Neutrophil (primary cell): ENCODE data around the gene S100A10.

Experiments used
- H3K27ac ChIP-seq: fragments of 200-600 bp; sonication (generic); 2 replicates; pipeline ENCODE4 v1.5.1; 2016; ENCODE audit warnings: mild to moderate bottlenecking, moderate library complexity
- H3K27me3 ChIP-seq: fragments of 200-600 bp; sonication (generic); 2 replicates; pipeline ENCODE4 v1.6.0; 2016; ENCODE audit warnings: mild to moderate bottlenecking
- H3K36me3 ChIP-seq: fragments of 200-600 bp; sonication (generic); 2 replicates; pipeline ENCODE4 v1.5.1; 2017
- H3K4me1 ChIP-seq, 2 experiments: fragments of 200-600 bp in 1 of 2; sonication (generic) in 1 of 2; 1 replicate in 1 of 2; 2 replicates in 1 of 2; pipeline versions ENCODE4 v1.5.1 to v1.6.1; 2013 to 2016; ENCODE audit warnings: low read depth in 1 of 2, low read length in 1 of 2, mild to moderate bottlenecking in 1 of 2, moderate library complexity in 1 of 2; ENCODE audit not compliant: control insufficient read depth in 1 of 2, insufficient read depth in 1 of 2
- H3K4me3 ChIP-seq, 2 experiments: fragments of 200-600 bp in 1 of 2; sonication (generic) in 1 of 2; 1 replicate in 1 of 2; 2 replicates in 1 of 2; pipeline ENCODE4 v1.5.1; 2013 to 2016; ENCODE audit warnings: low read depth in 1 of 2, low read length in 1 of 2, mild to moderate bottlenecking in 1 of 2, moderate library complexity in 1 of 2
- H3K9me3 ChIP-seq: fragments of 200-600 bp; sonication (generic); 2 replicates; pipeline ENCODE4 v1.5.1; 2016
- TF ChIP-seq, protein P1 (sequence below): fragments of 200-600 bp; sonication (generic); IDR thresholded peaks from 2 replicates; pipeline ENCODE4 v1.5.1; 2016; ENCODE audit warnings: antibody characterized with exemption

The S100A10 gene

DNA sequence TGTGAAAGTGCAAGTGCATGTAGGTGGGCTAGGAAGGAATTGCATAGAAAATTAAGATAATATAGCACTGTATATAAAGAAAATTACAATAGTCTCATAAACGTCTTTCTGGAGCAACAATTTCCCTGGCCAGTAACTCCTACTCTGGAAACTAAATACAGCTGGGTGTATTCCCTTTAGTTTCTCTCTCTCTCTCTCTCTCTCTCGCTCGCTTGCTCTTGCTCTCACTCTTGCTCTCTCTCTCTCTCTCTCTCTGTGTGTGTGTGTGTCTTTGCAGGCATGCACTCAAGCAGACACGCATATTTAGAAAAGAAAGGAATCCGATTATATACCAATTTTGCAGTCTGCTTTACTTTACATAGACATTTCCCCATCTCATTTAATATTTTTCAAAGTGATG lies 14.7 kb downstream of the S100A10 start:
- peaks cover 70% of the 10 kb centered on the region for H3K27me3 ChIP-seq
- H3K4me1 ChIP-seq, result no peaks in the 10 kb centered on the region
- H3K36me3 ChIP-seq, result no peaks in the 10 kb centered on the region
- TF ChIP-seq, protein P1, sequence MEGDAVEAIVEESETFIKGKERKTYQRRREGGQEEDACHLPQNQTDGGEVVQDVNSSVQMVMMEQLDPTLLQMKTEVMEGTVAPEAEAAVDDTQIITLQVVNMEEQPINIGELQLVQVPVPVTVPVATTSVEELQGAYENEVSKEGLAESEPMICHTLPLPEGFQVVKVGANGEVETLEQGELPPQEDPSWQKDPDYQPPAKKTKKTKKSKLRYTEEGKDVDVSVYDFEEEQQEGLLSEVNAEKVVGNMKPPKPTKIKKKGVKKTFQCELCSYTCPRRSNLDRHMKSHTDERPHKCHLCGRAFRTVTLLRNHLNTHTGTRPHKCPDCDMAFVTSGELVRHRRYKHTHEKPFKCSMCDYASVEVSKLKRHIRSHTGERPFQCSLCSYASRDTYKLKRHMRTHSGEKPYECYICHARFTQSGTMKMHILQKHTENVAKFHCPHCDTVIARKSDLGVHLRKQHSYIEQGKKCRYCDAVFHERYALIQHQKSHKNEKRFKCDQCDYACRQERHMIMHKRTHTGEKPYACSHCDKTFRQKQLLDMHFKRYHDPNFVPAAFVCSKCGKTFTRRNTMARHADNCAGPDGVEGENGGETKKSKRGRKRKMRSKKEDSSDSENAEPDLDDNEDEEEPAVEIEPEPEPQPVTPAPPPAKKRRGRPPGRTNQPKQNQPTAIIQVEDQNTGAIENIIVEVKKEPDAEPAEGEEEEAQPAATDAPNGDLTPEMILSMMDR, result no peak
- no peak overlapping the region for H3K27ac ChIP-seq
- H3K4me3 ChIP-seq, result no peak overlapping the region
- H3K9me3 ChIP-seq, result no peaks in the 10 kb centered on the region

DNA sequence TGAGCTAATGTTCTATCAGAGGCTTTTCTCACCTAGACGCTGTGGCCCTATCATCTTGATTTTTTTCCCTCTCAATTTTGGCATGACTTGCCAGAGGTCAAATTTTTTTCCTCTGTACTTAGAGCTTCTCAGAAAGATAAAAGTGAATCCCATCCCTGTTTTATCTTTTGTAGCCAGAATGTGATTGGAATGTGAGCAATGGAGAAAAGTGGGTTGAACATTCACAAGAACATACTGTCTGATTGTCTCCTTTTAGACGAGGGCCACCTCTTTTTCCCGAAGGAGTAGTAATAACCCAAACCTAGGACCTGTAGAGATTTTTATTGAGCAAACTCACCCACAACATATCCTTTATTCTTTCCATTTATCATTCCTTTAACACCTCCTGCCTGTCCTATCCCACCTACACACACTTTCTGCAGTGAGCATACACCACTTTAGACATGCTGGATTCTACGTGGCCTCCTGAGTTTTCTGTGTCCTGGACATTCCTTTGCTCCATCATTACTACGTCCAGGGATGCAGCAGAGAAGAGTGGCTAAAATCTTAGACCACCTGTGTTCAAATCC lies 15.9 kb downstream of the S100A10 start:
- no peak overlapping the region for H3K27ac ChIP-seq
- H3K9me3 ChIP-seq, result no peaks in the 10 kb centered on the region
- TF ChIP-seq, protein P1, result no peak
- H3K27me3 ChIP-seq, result peaks cover 76% of the 10 kb centered on the region
- H3K4me1 ChIP-seq, result no peaks in the 10 kb centered on the region
- no peak overlapping the region for H3K4me3 ChIP-seq
- no peaks in the 10 kb centered on the region for H3K36me3 ChIP-seq

DNA sequence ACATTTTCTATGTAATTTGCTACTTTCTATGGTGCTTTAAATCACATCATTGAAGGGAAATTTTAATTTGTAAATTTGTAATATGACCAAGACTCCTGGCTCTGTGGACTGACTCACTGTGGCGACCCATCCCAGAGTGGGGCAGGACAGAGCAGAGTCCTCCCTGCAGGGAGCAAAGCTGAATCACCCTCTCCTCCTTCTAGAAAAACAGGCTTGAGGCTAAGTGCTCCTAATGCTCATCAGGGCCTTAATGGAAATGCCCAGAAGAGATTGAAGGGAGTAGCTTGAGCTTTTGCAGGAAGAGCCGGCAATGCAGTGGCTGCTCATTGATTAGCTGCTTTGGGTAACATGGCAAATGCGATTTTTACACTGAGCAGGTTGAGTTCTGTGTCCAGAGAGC lies 16.8 kb downstream of the S100A10 start:
- no peak overlapping the region for H3K4me3 ChIP-seq
- no peak overlapping the region for H3K27ac ChIP-seq
- TF ChIP-seq, protein P1, result no peak
- H3K27me3 ChIP-seq, result peaks cover 71% of the 10 kb centered on the region
- H3K9me3 ChIP-seq, result no peaks in the 10 kb centered on the region
- no peaks in the 10 kb centered on the region for H3K4me1 ChIP-seq
- no peaks in the 10 kb centered on the region for H3K36me3 ChIP-seq

DNA sequence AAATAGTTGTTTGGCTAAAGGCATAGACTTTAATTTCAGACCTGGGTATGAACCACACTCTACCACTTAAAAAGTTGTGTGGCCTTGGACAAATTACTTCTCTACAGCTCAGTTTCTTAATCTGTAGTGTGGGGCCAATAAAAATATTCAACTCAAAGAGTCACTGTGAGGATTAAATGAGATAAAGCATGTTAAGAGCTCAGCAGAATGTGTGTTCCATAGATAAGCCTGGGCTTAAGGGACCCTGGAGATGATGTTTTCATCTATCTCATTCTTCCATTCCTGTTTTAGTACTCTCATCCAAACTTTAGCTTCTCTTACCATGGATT lies 17.7 kb downstream of the S100A10 start:
- TF ChIP-seq, protein P1, result no peak
- no peak overlapping the region for H3K27ac ChIP-seq
- peaks cover 65% of the 10 kb centered on the region for H3K27me3 ChIP-seq
- no peaks in the 10 kb centered on the region for H3K4me1 ChIP-seq
- no peaks in the 10 kb centered on the region for H3K9me3 ChIP-seq
- H3K4me3 ChIP-seq, result no peak overlapping the region
- H3K36me3 ChIP-seq, result no peaks in the 10 kb centered on the region

DNA sequence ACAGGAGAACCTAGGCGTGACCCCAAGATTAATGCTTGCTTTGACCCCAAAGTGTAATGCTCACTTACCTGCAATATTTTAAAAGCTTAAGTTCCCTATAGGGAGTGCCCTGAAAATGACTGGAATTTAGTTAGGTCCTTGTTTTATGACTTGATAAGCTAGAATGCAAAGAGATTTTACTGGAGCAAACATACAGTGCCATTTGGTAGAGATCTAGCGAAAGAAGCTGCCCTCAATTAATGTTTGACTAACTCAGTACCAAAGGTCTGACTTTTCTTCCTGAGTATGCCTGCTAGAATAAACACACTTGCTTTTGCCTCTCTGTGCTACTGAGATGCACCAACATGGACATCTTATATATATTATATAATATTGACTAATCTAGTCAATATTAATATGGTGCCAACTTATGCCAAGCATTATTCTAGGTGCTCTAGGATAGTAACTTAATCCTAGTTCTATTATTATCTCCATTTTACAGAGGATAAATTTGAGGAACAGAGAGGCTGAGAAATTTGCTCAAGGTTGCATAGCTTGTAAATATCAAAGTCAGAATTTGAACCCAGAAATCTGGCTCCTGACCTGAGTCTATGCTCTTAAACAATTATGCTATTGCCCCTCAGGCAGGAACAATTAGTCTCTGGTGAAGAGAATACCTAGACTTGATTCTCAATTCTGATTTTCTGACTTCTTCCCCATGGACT lies 18.2 kb downstream of the S100A10 start:
- TF ChIP-seq, protein P1, result no peak
- Histone ChIP-seq H3K4me1 (no peaks in the 10 kb centered on the region), H3K27ac (no peak overlapping the region)

More for the DNA sequence above, 18.2 kb downstream of the S100A10 start:
- Histone ChIP-seq H3K9me3 (no peaks in the 10 kb centered on the region), H3K27me3 (peaks cover 61% of the 10 kb centered on the region), H3K36me3 (no peaks in the 10 kb centered on the region), H3K4me3 (no peak overlapping the region)
